Suppressor macrophage (primary cell): ENCODE data around the gene L1TD1.
"Not testable (repeated sequence)": the region's sequence is repeated elsewhere in the genome, so short reads cannot be mapped to it uniquely, and the experiment has no call there.

Experiments
- DNase-seq, 4 experiments: peaks; one replicate each; pipeline ENCODE4 v3.0.0-alpha.2; 2020 to 2022
- total RNA-seq, 17 experiments: gene quantifications; one replicate each; lab custom pipeline; 2026; ENCODE audit warnings: mixed read lengths in 6 of 17, inconsistent platforms in 3 of 17; lab: John Stamatoyannopoulos, UW

The L1TD1 gene, protein sequence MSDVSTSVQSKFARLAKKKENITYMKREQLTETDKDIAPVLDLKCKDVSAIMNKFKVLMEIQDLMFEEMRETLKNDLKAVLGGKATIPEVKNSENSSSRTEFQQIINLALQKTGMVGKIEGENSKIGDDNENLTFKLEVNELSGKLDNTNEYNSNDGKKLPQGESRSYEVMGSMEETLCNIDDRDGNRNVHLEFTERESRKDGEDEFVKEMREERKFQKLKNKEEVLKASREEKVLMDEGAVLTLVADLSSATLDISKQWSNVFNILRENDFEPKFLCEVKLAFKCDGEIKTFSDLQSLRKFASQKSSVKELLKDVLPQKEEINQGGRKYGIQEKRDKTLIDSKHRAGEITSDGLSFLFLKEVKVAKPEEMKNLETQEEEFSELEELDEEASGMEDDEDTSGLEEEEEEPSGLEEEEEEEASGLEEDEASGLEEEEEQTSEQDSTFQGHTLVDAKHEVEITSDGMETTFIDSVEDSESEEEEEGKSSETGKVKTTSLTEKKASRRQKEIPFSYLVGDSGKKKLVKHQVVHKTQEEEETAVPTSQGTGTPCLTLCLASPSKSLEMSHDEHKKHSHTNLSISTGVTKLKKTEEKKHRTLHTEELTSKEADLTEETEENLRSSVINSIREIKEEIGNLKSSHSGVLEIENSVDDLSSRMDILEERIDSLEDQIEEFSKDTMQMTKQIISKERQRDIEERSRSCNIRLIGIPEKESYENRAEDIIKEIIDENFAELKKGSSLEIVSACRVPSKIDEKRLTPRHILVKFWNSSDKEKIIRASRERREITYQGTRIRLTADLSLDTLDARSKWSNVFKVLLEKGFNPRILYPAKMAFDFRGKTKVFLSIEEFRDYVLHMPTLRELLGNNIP
- total RNA-seq = 0 to 1.3 (median 0.04) reads per million in 17 experiments

DNA sequence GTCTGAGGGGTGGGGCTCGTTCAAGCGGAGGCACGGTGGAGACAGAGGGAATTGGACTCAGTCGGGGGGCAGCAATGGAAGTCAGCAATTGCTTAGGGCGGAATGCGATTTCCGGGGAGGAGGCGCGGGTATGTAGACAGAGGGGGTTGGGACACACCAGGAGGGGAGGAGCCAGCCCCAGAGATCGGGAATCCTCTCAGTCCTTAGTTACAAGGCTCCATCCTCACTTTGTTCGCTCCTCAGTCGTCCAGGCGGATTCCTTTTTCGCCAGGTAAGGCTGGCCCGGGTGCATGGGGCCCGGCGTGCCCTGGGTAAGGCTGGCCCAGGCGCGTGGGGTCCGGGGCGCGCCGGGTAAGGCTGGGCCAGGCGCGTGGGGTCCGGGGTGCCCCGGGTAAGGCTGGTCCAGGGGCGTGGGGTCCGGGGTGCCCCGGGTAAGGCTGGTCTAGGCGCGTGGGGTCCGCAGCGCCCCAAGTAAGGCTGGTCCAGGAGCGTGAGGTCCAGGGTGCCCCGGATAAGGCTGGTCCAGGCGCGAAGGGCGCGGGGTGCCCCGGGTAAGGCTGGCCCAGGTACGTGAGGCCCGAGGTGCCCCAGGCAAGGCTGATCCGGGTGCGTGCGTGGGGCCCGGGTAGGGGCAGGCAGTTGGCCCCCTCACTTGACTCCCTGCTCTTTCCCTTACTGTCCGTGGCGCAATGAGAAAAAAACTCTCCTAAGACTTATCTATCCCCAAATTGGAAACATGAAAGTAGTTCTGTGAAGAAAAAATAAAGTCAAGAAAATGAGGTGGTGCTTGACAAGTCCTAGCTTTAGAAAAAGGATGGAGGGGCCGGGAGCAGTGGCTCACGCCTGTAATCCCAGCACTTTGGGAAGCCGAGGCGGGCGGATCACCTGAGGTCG, at the start of gene L1TD1:
TSS of gene L1TD1 (plus strand) at position 199 of the 894 bp plus-strand sequence. CDS start 11,780 bp downstream, outside the sequence.
- DNase-seq = no peak

DNA sequence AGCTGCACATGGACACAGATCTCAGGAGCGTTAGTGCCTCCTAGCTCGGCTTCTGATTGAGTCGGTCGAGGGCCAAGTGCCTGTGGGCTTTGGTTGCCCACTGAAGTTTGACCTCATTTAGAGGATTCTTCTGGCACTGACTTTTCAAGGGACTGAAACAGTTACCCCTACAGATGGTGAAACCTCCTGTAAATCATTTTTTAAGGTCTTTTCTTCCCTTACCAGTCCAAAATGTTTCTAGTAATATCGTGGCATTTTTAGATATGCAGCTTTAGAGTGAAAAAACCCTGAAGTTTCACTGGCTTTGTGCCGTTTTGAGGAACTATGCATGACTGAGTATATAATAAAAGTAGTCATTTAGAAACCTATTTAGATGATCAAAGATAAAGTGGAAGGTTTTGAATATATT, 34.7 kb upstream of the L1TD1 start:
- no peak for DNase-seq

DNA sequence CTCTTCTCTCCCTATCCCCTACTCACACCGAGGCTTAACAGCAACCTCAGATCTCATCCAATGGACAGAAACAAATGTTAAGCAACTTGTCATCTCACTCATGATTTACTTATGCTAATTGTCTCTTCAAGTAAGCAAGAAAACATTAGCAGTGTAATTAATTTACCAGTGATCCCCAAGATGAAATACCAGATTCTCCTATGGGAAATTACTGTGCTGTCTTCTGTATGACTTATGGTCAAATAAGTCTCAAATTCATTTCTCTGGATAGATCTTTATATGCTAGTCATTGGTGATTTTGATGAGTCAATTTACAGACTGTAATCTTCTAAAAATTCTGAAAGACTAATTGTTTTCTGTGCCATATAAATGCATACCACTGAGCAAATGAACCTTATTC, 32.9 kb upstream of the L1TD1 start:
- no peak for DNase-seq

DNA sequence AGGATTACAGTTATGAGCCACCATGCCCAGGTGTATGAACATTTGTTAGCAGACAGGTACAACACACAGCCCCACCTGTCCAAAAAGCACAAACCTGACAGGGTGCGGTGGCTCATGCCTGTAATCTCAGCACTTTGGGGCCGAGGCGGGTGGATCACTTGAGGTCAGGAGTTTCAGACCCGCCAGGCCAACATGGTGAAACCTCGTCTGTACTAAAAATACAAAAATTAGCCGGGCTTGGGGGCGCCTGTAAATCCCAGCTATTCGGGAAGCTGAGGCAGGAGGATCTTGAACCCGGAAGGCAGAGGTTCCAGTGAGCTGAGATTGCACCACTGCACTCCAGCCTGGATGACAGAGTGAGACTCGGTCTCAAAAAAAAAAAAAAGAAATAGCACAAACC, 24.3 kb upstream of the L1TD1 start:
- DNase-seq = not testable (repeated sequence)

DNA sequence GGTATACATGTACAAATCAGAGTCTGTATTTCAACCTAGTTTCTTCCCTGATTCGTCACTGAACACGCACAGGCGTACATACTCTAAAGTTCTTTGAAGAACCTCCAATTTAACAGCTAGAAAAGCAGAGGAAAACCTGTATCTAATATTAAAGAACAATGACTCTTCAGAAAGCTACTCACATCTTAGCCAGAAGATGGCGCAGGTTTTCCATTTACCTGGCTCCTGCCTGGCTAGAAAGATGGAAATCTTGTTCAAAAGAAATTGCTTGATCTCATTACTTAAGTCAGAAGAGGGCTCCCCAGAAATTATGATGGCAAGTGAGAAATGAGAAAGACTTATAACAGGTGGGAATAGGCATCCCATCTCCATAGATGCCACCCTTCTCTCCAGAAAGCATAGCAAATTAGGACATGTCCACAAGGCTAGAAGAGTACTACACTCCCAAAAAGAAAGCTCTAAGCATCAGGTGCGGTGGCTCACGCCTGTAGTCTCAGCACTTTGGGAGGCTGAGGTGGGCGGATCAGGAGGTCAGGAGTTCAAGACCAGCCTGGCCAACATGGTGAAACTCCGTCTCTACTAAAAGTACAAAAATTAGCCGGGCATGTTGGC, 19.0 kb upstream of the L1TD1 start:
- peak; percentile 61 to 74 (median 68) for DNase-seq

DNA sequence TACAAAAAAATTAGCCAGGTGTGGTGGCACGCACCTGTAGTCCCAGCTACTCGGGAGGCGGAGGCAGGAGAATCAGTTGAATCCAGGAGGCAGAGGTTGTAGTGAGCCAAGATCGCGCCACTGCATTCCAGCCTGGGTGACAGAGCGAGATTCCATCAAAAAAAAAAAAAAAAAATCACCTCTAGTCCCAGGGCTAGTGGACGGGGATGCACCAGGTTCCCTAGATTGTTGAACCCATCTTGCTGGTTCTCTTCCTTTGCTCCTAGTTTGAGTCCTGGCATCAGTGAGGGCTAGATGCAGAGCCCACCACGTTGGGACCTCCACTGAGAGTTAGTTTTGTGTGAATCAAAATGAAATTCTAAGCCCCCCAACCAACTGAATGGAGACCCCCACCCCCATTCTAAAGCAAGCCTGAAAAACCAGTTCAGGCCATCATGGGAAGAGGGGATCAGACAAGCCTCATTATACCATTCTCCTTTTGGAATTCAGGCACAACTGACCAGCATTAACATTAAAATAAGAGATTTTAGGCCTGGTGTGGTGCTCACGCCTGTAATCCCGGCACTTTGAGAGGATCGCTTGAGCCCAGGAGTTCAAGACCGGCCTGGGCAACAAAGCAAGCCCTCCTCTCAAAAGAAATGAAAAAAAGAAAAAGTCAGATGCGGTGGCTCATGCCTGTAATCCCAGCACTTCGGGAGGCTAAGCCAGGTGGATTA, 17.9 kb upstream of the L1TD1 start:
- no peak for DNase-seq

DNA sequence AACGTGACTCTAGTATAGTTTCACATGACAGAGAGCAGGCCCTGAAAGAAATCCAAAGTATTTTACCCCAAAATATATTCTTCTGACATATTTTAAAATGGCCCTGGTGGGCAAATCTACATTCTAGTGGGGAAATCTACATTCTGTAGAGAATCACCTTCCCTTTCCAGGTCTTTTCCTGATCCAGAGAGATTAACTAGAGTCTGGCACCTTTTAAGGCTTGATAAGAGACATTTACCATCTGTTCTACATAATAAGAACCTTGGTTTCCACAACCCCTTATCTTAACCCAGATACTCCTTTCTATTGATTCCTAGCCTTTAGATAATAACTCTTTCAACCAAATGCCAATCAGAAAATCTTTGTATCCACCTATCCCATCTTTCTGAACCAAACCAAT, 17.0 kb upstream of the L1TD1 start:
- no peak for DNase-seq

DNA sequence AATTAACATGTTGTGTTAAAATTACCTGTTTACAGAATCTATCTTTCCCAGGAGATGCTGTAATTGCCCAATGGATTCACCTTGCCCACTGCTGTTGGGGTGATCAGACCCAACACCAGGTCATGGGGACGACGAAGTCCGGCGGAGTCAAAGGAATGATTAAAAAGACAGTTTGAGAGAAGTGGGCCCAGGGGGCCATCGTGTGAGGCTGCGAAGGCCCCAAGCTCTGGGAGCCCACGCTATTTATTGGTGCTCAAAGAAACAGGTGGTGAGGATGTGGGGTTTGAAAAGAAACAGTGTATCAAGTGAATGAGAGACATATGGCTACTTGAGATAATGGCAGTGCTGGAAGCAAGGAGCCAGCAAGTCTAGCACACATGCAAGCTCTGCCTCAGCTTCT, 16.3 kb upstream of the L1TD1 start:
- DNase-seq = no peak

DNA sequence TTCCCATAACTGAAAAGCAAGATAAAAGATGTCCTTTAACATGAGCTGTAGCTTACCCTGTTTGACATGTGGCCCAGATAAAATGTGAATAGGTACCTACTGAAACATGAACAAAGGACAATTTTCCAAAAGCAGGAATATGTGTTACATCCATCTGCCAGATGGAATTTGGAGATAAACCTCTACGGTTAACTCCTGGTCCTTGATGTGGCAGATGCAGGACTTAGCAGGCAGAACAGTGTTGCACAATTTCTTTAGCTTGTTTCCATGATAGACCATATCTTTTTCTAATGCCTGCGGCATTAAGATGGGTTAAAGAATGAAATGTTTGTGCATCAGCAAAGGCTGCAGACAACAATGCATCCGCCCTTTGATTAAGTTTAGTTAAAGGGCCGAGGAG, 14.6 kb upstream of the L1TD1 start:
- not testable (repeated sequence) for DNase-seq

DNA sequence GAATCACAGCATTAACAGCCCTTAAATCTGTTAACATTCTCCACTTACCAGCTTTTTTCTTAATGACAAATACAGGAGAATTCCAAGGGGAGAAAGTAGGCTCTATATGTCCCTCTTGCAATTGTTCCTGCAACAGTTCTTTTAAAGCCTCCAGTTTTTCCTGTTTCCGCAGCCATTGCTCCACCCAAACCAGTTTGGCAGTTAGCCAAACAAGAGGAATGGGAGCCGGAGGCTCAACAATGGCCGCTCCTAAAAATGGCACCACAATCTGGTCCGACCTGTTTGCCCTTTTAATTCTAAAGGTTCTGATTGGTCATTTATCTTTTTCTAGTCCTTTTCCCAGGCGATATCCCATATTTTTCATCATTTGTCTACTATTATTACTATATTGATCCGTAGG, 14.0 kb upstream of the L1TD1 start:
- DNase-seq = no peak

DNA sequence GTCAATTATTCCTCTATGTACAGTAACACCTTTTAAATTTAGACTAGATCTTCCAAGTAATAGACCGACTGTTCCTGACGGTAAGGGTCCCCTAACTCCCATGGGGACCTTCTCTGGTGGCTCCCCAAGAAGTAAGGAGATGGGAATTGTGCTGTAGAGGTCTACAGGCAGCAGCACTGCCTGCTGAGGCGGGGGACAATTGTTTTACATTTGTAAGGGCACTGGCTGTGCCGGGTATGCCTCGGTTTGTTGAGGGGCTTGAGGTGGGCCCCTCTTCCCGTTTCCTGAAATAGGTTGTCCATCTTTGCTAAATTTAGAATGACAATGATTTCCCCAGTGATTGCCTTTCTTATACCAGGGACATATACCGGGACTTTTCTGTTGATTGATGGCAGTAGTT, 13.1 kb upstream of the L1TD1 start:
- no peak for DNase-seq

DNA sequence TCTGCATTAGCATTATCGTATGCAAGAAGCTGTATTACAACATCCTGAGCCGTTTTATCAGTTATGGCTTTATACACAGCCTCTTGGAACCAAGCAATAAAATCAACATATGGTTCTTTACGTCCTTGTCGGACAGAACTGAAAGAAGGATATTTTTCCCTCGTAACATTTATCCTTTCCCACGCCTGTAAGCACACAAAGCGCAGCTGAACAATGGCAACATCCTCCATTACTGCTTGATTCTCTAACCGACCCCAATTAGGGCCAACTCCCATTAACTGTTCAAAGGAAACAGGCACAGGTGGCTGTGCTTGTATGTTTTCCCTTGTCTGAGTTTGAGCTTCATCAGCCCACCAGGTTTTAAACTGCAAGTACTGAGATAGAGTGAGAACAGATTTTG, 12.5 kb upstream of the L1TD1 start:
- not testable (repeated sequence) for DNase-seq

DNA sequence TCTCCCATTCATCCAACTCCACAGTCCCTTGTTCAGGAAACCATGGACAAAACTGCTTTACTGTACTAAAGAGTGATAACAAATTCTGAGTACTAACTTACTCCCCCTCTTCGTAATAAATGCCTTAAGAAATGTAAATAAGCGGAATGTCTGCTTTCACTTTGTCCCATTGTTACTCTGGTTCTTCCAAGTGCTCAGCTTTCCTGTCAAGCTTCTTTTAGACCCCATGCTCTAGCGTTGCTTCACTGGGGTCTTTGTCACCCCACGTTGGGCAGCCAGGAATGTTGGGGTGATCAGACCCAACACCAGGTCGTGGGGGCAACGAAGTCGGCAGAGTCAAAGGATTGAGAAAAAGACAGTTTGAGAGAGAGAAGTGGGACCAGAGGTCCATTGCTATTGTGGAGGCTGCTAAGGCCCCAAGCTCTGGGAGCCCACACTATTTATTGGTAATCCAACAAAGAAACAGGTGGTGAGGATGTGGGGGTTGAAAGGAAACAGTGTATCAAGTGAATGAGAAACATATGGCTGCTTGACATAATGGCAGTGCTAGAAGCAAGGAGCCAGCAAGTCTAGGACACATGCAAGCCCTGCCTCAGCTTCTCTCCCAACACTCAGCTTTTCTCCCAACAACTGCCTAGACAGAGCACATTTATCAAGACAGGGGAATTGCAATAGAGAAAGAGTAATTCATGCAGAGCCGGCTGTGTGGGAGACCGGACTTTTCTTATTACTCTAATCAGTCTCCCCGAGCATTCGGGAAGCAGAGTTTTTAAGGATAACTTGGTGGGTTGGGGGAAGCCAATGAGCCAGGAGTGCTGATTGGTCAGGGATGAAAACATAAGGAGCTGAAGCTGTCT, 11.3 kb upstream of the L1TD1 start:
- not testable (repeated sequence) for DNase-seq

DNA sequence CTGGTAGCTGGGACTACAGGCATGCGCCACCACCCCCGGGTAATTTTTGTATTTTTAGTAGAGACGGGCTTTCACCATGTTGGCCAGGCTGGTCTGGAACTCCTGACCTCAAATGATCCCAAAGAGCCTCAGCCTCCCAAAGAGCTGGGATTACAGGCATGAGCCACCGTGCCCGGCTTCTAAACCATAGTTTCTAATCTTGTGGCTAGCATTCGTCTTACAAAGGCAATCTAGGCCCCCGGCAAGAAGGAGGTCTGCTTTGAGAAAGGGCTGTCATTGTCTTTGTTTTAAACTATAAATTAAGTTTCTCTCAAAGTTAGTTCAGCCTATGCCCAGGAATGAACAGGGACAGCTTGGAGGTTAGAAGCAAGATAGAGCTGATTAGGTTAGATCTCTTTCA, 10.3 kb upstream of the L1TD1 start:
- no peak for DNase-seq

DNA sequence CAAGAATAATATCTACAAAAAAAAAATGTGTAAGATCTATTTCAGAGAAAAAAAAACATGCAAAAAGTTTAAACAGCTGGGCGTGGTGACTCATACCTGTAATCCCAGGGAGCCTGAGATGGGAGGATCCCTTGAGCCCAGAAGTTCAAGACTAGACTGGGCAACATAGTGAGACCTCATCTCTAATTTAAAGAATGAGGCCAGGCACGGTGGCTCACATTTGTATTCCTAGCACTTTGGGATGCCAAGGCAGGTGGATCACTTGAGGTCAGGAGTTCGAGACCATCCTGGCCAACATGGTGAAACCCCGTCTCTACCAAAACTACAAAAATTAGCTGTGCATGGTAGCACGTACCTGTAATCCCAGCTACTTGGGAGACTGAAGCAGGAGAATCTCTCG, 9.4 kb upstream of the L1TD1 start:
- not testable (repeated sequence) for DNase-seq

DNA sequence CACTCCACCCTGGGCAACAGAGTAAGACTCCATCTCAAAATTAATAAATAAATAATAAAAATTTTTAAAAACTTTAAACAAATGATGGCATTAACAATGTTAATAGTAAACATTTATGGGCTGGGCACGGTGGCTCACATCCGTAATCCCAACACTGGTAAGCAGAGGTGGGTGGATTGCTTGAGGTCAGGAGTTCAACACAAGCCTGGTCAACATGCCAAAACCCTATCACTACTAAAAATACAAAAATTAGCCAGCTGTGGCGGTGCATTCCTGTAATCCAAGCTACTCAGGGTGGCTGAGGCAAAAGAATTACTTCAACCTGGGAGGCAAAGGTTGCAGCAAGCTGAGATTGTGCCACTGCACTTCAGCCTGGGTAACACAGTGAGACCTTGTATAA, 9.0 kb upstream of the L1TD1 start:
- no peak for DNase-seq

DNA sequence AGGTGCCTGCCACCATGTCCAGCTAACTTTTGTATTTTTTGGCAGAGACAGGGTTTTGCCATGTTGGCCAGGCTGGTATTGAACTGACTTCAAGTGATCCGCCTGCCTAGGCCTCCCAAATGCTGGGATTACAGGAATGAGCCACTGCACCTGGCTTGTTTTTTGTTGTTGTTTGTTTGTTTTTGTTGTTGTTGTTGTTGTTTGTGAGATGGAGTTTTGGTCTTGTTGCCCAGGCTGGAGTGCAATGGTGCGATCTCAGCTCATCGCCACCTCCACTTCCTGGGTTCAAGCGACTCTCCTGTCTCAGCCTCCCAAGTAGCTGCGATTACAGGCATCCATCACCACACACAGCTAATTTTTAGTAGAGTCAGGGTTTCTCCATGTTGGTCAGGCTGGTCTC, 7.1 kb upstream of the L1TD1 start:
- DNase-seq = no peak

DNA sequence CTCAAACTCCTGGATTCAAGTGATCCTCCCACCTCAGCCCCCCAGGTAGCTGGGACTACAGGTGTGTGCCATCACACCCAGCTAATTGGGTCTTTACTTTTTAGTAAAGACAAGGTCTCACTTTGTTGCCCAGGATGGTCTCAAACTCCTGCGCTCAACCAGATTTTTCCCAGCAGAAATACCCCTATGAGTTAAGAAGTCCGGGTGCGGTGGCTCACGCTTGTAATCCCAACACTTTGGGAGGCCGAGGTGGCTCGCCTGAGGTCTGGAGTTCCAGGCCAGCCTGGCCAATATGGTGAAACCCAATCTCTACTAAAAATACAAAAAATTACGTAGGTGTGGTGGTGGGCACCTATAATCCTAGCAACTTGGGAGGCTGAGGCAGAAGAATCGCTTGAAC, 6.5 kb upstream of the L1TD1 start:
- no peak for DNase-seq

DNA sequence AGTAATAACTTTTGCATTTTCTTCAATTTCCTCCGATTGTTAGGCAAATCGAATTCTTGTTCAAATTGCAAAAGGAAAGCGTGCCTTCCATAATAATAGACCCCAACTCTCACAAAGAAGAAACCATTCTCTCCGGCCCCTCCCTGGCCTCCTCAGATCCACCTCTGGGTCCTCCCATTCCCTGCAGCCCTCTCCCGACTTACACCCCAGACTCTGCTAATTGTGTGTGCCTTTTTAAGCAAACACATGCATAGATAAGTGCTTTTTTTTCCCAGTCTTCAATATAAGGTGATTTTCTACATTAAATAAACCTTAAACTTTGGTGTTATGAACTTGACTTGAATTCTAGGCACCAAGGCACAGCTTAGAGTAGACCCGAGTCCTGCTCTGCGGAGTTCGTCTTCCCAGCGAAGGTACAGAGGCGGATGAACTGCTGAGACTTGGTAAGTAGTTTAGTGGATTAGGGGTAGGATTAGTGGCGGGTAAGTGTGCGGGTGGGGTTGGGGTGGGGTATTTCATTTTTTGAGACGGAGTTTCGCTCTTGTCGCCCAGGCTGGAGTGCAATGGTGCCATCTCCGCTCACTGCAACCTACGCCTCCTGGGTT, 1.5 kb downstream of the L1TD1 start:
- no peak for DNase-seq
